ENCODE results near the gene A4GNT.
"Not testable (repeated sequence)": the region's sequence is repeated elsewhere in the genome, so short reads cannot be mapped to it uniquely, and the experiment has no call there.

A4GNT gene

DNA sequence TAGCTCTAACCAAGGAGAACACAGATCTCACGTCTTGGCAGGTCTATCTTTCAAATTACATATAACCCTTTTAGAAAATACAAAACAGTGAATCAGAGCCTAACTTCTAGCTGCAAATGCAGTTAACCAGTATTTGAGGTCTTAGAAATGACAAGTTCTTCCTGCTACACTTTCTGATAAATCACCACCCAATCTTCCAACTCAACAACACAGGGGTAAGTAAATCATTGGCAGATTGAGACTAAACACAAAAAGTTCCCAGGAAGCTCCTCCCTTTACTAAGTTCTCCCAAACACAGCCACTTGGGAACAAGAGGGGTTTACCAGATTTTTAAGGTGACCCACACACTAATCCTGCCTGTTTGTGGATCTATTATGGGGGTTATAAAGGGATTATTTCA lies at the start of gene A4GNT:
Gene A4GNT (minus strand): TSS at position 152 of the 400 bp plus-strand sequence. CDS start 1,134 bp downstream, outside the sequence.
- in situ Hi-C loops (cut with MboI; ENCODE audit: low sequenced_read_pairs): no loop called here

DNA sequence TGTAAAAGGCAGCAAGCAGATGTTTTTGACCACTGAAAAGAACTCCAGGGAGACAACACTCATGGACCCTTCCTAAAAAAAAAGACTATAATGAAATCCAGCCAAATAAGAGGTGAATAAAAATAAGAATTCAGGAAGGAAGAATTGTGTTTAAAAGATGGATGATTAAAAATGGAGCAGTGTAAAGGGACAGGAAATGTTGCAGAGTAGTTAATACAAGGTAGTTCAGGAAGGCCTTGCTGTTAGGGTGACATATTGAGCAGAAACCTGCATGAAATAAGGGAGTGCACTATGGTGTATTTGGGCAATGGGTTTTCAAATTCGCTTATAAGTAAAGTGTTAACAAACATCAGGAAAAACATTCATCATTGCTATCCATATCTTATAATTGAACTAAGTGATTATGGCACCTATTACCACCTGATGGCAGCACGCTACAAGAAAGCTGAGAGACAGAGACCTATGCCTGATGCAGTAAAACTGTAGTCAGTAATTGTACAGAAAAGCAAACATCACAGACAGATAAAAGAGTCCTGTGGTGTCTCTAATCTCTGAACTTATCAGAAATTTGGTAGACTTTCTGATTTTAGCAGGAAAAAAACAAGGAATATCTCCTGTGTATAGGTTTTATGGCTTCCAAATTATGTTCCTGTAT lies 48.3 kb upstream of the A4GNT start:
- in situ Hi-C loops (cut with MboI; ENCODE audit: low sequenced_read_pairs): no loop called here

DNA sequence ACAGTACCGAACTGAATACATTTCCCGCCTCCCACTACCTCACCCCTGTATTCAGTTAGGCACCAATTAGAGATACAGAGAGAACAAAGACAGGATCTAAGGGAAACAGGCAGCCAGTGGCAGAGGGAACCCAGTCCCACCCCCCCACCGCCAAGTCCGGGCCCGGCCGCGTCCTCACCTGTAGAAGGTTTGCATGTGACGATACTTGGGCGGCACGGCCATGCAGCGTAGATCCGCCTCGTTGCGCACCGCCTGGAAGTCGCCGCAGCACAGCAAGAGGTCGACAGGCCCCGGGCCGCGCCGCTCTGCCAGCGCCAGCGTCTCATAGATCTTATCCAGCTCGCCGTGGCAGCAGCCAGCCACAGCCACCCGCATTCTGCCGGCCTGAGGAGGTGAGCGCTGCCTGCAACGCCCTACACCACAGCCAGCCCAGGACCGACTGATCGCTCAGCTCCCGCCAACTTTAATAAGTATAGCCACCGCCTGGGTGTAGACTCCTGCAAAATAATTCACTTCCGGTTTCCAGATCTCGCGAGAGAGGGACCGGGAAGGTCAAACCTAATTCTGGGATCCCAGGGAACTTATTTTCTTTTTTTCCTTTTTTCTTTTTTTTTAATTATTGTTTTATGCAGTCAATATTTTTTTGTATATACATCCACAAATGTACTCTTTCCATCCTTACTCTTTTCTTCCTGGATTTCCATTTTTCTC lies 42.4 kb upstream of the A4GNT start, which contains the start of gene DBR1:
Gene DBR1 (minus strand): TSS at position 501 of the 711 bp plus-strand sequence. CDS start 126 bp downstream, at position 375.
- in situ Hi-C loops (cut with MboI; ENCODE audit: low sequenced_read_pairs): no loop called here

DNA sequence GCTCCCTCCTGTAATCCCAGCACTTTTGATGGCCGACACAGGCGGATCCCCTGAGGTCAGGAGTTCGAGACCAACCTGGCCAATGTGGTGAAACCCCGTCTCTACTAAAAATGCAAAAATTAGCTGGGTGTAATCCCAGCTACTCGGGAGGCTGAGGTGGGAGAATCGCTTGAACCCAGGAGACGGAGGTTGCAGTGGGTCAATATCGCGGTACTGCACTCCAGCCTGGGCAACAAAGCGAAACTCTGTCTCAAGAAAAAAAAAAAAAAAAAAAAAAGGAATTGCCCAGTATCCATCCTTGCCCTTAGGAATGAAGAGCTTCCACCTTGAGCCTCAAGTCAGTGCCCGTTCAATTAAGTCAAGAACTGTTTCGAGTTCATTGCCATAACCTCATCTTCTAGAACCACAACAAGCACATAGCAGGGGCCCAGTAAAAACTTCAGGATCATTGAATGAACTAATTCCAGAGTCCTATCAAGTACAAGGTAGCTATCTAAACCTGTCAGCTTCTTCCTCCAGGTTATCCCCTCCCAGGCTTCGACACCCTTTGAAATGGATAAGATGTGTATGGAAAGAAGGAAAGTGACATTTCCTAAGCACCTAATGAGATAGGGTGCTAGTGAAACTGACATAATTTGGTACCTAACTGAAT lies 41.7 kb upstream of the A4GNT start:
- in situ Hi-C loops (cut with MboI; ENCODE audit: low sequenced_read_pairs): no loop called here

DNA sequence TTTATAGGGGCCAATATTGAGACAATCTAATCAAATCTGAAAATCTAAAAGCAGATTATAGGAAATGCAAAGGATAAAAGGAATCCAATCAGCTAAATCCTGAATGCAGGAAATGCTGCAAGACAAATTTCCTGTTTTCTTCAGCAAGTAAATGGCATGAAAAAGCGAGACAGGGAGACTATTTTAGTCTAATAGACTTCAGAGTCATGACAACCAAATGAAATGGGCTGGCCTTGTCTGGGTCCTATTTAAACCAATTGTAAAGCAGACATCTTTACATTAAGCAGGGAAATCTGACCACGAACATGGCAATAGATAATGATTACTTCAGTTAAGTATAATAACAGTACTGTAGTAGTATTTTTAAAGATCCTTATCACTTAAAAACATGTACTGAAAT lies 40.4 kb upstream of the A4GNT start:
- in situ Hi-C loops (cut with MboI; ENCODE audit: low sequenced_read_pairs): no loop called here

DNA sequence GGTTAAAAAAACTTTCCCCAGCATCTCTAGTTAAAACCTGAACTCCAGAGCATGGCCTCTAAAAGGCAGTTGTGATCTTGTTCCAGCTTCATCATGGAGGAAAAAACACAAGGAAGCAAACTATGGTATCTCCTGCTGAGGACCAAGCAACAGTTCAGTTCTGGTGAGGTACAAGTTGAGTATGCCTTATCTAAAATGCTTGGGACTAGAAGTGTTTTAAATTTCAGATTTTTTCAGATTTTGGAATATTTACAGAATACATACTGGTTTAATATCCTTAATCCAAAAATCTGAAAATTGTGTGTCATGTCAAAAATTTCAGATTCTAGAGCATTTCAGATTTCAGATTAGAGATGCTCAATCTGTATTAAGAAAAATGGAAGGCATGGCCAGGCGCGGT lies 32.9 kb upstream of the A4GNT start:
- in situ Hi-C loops (cut with MboI; ENCODE audit: low sequenced_read_pairs): no loop called here

DNA sequence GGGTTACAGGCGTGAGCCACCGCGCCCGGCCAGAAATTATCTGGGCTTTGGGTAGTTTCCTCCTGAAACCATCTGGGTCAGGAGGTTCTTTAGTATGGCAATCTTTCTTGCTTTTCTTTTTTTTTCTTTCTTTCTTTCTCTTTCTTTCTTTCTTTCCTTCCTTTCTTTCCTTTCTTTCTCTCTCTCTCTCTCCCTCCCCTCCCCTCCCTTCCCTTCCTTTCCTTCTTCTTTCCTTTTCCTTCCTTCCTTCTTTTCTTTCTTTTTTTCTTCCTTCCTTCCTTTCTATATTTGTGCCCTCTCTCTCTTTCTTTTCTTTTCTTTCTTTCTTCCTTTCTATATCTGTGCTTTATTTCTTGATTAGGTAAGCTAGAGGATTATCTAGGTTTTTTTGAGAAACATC lies 25.6 kb upstream of the A4GNT start:
- in situ Hi-C loops (cut with MboI; ENCODE audit: low sequenced_read_pairs): no loop called here

DNA sequence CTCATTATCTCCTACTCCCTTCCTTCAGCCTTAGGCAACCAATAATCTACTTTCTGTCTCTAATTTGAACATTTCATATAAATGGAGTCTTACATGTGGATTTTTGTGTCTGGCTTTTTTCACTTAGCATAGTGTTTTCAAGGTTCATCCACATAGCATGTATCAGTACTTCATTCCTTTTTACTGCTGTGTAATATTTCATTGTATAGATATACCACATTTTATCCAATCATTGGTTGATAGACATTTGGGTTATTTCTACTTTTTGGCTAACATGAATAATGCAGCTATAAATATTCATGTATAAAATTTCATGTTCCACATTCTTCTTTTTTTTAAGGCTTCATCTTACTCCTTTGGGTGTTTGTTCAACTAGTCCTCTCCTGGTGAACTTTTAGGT lies 22.3 kb upstream of the A4GNT start:
- in situ Hi-C loops (cut with MboI; ENCODE audit: low sequenced_read_pairs): no loop called here

DNA sequence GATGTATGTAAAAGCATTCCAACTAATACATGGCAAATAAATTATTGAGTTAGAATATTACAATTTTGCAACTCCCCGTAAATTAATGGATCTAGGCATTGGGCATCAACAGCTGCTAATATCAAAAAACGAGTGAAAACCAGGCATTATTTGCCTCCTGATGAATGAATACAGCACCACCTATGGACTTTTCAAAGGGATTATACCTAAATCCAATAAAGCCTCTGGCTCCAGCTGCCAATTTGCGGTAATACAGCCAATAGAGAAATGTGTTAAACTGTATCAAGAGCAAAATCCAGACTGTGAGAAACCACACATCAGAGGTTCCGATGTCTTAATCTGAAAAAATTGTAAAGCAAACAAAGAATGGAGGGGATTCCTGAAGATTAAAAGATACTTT lies 16.3 kb upstream of the A4GNT start:
- in situ Hi-C loops (cut with MboI; ENCODE audit: low sequenced_read_pairs): no loop called here

DNA sequence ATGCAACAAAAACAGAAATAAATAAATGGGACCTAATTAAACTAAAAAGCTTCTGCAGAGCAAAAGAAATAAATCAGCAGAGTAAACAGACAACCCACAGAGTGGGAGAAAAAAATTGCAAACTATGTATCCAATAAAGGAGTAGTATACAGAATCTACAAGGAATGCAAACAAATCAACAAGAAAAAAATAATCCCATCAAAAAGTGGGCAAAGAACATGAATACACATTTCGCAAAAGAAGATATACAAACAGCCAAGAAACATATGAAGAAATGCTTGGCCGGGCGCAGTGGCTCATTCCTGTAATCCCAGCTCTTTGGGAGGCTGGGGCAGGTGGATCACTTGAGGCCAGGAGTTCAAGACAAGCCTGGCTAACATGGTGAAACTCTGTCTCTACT lies 10.0 kb upstream of the A4GNT start:
- in situ Hi-C loops (cut with MboI; ENCODE audit: low sequenced_read_pairs): not testable (repeated sequence)

DNA sequence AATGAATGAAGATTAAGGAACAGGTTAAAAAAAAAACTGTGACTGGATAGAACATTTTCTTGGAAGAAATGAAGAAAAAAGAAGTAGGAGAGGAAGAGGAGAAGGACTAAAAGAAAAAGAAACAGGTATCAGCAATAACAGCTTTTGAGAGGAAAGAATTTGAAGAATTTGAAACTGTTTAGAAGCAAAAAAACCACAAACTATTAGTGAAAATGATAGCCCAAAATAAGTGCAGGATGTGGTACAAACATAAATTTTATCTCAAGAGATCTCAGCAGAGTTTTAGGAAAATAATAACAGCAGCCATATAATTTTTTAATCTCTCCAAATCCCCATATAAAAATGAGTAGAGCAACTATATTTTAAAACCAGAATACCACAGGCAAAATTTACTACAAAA lies 8.8 kb upstream of the A4GNT start:
- in situ Hi-C loops (cut with MboI; ENCODE audit: low sequenced_read_pairs): no loop called here

DNA sequence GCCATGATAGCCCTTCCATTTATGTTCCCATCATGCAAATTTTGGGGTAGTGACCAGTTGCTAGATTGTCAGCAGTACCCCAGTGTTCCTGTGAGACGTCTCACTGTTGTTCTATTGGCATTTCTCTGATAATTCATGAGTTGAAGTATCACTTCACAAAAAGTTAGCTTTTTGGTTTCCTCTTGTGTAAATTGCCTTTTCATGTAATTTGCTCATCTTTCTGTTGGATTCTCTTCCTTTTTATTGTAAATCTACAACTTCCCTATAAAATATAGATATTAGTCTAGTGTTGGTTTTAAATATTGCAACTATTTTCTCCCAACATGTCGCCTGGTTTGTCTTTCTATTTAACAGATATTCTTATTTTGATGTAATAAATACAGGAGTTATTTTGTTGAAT lies 7.5 kb upstream of the A4GNT start:
- in situ Hi-C loops (cut with MboI; ENCODE audit: low sequenced_read_pairs): no loop called here

DNA sequence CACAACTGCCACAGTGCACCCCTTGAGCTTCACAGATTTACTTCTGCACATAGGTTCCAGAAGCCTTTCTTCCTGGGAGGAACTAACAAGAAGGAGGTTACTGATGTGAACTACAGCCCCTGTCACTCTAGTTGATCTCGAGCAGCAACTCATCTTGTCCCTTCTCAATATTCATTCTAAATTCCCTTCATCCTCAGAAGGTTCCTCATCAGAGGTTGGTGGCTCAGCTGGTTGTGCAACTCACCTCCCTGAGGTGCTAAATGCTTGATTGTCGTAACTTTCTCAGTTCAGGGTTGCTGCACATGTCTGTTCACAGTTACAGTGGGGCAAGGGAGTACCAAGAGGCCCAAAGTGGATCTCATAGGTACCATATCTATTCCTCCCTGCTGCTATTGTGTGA lies 5.7 kb upstream of the A4GNT start:
- in situ Hi-C loops (cut with MboI; ENCODE audit: low sequenced_read_pairs): no loop called here

DNA sequence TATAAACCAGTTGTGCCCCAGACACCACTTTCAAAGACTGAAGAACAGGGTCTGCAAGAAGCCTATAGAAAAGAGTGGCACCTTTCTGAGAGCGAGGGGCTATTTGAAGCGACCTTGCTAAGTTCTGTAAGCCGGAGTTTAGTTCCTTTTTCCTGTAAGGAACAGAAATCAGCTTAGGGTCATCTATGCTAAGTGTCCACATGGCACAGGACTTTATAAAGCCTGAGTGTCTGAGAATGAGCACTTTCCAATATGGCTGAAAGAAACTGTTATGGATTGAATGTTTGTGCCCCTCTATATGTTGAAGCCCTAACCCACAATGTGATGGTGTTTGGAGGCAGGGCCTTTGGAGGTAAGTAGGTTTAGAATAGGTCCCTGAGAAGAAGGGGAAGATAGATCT lies 4.0 kb upstream of the A4GNT start:
- in situ Hi-C loops (cut with MboI; ENCODE audit: low sequenced_read_pairs): no loop called here

DNA sequence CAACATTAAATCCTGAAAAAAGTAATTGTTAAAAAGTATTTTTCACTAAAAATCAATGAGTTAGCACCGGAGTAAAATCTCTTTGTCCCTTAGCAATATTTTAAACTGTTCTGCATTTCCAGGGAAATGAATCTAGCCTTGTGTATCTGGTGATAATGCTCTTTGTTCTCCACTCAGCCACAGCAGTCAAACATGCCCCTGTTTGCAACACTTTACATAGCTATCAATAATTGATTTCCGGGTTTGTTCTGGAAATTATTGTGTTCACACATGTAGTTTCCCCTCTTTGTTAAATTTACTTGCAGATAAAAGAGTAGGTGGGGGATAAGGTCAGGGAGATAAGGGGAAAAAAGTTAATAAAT lies 3.6 kb upstream of the A4GNT start:
- in situ Hi-C loops (cut with MboI; ENCODE audit: low sequenced_read_pairs): no loop called here

DNA sequence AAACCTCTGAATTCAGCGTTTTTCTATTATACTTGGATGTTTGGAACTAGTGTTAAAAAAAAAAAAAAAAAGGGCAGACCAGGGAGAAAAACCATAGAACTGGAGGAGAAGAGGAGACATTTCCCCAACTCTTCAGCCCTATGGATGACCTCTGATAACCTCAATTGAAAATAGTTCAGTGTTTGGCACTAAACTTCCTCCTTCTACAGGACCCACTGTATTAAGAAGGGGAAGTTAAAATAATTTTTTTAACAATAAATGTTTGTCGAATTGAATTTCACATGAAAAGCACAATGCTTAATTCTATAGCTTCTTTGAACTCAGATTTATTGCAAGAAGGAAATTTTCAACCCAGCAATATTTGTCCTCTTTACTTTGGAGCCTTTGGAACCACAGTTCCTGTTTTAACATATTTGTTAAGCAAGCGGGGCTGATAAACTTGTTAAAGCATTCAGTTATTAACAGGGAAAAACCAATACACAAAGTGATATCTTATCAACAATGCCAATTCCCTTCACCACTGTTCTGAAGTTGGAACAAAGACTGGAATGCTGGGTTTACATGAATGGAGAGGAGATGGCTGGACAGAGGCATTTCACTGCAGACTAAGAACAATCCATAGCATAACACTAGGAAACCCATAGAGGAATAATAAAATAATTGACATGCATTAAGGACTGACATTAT lies 3.1 kb upstream of the A4GNT start:
- in situ Hi-C loops (cut with MboI; ENCODE audit: low sequenced_read_pairs): no loop called here

DNA sequence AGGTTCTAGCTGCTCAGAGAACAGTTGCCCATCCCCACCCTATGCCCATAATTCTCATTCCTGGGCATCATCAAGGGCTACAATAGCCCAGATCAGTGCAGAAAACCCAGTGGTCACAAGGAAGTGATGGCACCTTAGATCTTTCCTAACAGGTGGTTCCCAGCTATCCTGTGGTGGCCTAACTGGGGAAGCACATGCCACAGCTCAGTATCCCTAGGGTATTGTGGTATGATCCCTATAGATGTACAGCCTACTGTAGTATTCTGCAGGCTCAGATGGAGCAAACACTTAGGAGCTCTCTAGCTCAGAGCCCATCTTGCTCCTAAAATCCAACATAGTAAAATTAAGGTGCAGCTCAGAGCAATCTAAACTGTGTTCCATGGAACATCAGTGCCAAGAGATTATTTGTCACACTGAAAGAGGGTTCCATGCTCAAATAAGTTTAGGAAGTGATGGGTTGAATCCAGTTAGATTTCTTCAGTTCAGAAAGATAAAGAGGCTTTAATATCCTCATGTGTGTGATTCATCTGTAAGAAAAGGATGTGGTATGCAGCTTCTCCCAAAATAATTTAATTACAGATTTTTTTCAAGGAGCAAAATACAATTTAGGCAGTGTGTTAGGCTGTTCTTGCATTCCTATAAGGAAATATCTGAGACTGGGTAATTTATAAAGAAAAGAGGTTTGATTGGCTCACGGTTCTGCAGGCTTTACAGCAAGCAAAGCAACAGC lies 4.4 kb downstream of the A4GNT start:
- in situ Hi-C loops (cut with MboI; ENCODE audit: low sequenced_read_pairs): no loop called here

DNA sequence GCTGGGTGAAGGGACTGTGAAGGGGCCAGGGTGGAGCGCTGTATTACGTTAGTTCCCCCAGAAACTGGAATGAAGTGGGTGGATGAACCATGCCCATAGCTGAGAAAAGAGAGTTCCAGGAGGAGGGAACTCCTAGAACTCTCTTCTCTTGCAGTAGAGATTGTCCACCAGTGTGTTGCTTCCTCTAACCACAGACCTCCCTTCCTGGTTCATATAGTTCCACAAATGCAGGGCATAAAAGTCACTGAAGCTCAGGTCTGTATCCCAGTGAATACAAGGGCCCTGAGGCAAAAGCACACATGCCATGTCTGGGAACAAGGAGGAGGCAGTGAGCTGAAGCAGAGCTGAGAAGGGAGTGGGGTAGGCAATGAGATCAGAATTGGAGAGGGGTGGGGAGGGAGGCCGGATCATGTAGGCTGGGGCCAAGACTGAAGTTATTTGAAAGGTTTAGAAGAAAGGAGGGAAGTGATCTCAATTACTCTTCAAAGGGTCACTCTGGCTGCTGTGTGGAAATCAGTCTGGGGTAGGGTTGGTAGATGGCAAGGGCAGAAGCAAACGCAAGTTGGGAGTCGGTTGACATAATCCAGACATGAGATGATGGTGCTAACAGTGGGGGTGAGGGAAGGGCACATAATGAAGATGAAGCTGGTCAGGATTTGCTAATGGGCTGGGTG lies 6.5 kb downstream of the A4GNT start:
- in situ Hi-C loops (cut with MboI; ENCODE audit: low sequenced_read_pairs): no loop called here

DNA sequence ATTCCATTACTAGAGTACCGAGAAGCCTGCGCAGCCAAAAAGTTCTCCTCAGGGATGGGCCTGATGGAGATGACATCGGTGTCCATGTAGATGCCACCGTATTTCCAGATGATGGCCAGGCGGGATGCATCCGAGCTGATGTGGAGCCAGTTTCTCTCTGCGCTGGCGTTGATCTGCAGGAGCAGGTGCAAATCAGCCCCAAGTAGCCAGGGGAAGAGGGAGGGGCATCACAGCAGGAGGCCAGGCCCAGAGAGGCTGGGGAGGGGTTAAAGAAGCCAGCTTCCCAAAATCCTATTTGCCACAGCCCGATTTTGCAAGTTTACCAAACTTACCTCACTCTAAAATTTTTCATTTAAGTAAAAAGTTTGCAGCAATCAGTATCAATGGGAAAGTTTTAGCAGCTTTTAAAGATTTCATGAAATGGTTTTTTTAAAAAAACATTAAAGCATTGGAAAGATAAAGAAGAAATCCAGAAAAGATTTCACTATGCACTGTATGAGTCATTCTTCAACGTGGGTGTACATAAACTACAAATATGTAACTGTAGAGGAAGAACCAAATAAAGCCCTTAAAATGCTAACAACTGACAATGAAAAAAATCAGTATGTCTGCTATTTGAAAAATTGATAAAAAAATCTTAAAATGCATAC lies 7.4 kb downstream of the A4GNT start:
- in situ Hi-C loops (cut with MboI; ENCODE audit: low sequenced_read_pairs): no loop called here

DNA sequence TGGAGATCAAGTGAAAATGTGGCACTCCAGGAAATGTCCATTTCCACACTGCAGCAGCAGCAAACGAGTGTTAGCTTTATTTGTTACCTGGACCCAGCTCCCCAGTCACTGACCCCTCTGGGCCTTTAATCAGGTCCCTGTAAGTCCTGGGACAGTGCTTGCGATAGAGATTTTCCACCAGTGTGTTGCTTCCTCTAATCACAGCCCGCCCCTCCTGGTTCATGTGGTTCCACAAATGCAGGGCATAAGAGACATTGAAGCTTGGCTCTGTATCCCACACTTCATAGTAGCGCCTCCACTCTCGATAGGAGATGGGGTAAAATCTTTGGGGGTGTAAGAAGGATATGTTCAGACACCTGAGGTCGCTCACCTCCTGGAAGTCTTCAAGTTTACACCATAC lies 8.0 kb downstream of the A4GNT start:
- in situ Hi-C loops (cut with MboI; ENCODE audit: low sequenced_read_pairs): no loop called here
